ENCODE results near the gene WIPI1.
"Not testable (repeated sequence)": the region's sequence is repeated elsewhere in the genome, so short reads cannot be mapped to it uniquely, and the experiment has no call there.

Gene WIPI1

GRCh38 chr17:68403837-68404236 is 53.5 kb downstream of the WIPI1 start:
- not testable (repeated sequence) for DNase-seq

- no peak for DNase-seq
Measured at GRCh38 chr17:68403122-68403521, 54.2 kb downstream of the WIPI1 start.

- DNase-seq: no peak
Measured at GRCh38 chr17:68401288-68401687, 56.0 kb downstream of the WIPI1 start.

GRCh38 chr17:68400404-68400735 is 56.9 kb downstream of the WIPI1 start:
- no peak for DNase-seq

- DNase-seq: no peak
Measured at GRCh38 chr17:68399638-68400403, 57.5 kb downstream of the WIPI1 start.

GRCh38 chr17:68398691-68399637 is 58.3 kb downstream of the WIPI1 start:
- DNase-seq: no peak

GRCh38 chr17:68397108-68397536 is 60.2 kb downstream of the WIPI1 start:
- DNase-seq: no peak

GRCh38 chr17:68396226-68397107 is 60.8 kb downstream of the WIPI1 start:
- no peak for DNase-seq

- DNase-seq: no peak
Measured at GRCh38 chr17:68394608-68395331, 62.5 kb downstream of the WIPI1 start.

GRCh38 chr17:68391561-68392268 is 65.6 kb downstream of the WIPI1 start:
- DNase-seq: no peak

- DNase-seq: no peak
Measured at GRCh38 chr17:68390888-68391545, 66.3 kb downstream of the WIPI1 start.

GRCh38 chr17:68389041-68389440 is 68.3 kb downstream of the WIPI1 start:
- DNase-seq: no peak

GRCh38 chr17:68387435-68388218 is 69.7 kb downstream of the WIPI1 start:
- no peak for DNase-seq

GRCh38 chr17:68385490-68386215 is 71.6 kb downstream of the WIPI1 start:
- no peak for DNase-seq

GRCh38 chr17:68384941-68385340 is 72.4 kb downstream of the WIPI1 start:
- DNase-seq: no peak

GRCh38 chr17:68384471-68384870 is 72.8 kb downstream of the WIPI1 start:
- DNase-seq: no peak

GRCh38 chr17:68383443-68384321 is 73.6 kb downstream of the WIPI1 start:
- no peak for DNase-seq

GRCh38 chr17:68383120-68383442 is 74.2 kb downstream of the WIPI1 start:
- no peak for DNase-seq

Measured in NCI-H2171 (cell line).